Measurements from ENCODE around the gene ATCAY.

- TF ChIP-seq, protein P1, sequence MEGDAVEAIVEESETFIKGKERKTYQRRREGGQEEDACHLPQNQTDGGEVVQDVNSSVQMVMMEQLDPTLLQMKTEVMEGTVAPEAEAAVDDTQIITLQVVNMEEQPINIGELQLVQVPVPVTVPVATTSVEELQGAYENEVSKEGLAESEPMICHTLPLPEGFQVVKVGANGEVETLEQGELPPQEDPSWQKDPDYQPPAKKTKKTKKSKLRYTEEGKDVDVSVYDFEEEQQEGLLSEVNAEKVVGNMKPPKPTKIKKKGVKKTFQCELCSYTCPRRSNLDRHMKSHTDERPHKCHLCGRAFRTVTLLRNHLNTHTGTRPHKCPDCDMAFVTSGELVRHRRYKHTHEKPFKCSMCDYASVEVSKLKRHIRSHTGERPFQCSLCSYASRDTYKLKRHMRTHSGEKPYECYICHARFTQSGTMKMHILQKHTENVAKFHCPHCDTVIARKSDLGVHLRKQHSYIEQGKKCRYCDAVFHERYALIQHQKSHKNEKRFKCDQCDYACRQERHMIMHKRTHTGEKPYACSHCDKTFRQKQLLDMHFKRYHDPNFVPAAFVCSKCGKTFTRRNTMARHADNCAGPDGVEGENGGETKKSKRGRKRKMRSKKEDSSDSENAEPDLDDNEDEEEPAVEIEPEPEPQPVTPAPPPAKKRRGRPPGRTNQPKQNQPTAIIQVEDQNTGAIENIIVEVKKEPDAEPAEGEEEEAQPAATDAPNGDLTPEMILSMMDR (IDR thresholded peaks at IDR 0.05 in 4 of 5, conservative IDR thresholded peaks at IDR 0.05 in 1 of 5): no peak
- no peak for TF ChIP-seq POLR2A (IDR thresholded peaks at IDR 0.05)
Observed at GRCh38 chr19:3966051-3967017, 85.8 kb downstream of the ATCAY start.

Data from gastrocnemius medialis (tissue), 4 donors.